HG03378 (cell line): ENCODE results near the gene AOPEP.

ENCODE experiments used
- ATAC-seq: cut with Tn5 transposase; IDR thresholded peaks from one replicate; pipeline ENCODE4 v1.9.1; 2021; ENCODE audit warnings: mild to moderate bottlenecking, moderate library complexity; ENCODE audit not compliant: unreplicated experiment

The AOPEP gene

DNA sequence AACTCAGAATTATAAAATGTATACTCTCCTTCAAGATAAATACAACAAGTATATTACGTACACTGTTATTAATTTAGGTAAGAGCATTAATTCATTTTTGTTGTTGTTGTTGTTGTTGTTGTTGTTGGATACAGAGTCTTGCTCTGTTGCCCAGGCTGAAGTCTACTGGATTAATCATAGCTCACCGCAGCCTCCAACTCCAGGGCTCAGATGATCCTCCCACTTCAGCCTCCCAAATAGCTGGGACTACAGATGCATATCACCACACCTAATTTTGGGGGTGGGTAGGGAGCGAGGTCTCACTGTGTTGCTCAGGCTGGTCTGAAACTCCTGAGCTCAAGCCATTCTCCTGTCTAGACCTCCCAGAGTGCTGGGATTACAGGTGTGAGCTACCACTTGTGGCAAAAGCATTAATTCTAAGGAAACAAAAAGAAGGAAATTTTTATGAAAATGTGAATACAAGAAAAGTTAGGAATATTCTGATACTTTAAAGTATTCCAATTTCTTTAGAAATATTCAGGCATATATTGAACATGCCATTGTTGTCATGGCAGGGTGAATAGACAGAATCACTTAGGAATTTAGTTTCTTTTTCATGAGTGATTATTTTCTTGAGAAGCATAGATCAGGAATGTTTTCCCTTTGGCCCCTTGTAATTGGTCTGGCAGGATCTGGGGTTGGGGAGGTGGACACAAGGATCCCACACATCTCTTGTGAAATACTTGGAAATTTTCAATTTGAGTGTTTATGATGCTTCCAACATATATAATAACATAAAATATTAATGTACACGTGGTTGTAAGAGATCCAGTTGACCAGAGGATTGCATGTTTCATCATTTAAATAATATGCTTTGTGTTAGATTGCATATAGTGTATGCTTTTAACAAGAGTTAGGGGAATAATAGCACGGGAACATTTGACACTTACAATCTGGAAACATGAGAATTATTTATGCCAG lies 327.4 kb downstream of the AOPEP start:
- no peak for ATAC-seq

- ATAC-seq: no peak
These were observed 328.9 kb downstream of the AOPEP start for GRCh38 chr9:95055334-95055850.

DNA sequence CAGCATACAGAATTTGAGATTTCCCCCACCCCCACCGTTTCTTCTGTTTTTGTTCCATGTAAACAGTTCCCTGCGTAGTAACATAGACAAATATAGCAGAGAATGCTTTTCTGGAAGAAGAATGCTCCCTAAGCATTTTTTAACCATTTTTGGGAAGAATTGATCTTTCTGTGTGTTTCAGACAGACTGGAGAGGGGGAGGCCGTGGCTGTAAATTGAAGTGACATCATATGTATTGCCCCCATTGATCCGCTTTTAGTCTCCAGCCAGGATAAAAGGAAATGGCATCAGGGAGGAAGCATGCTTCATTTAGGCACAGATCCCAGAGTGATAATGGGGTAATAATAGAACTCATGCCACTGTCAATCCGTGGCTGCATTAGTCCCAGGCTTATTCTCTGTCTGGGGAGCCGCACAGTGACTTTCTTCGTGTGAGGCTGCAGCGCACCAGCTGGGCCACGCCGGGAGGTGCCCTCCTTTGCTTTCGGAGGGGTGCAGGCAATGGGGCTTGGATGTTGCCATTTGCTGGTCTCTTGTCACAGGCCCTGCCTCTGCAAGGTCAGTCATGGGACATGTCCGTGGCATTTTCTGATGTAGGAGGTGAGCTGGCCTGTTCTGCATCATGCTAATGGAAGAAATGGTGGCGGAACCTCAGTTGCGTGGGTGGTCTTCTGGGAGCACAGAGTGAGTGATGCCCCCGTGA lies 329.5 kb downstream of the AOPEP start:
- ATAC-seq: no peak

- ATAC-seq: no peak
These were observed 330.6 kb downstream of the AOPEP start for GRCh38 chr9:95057101-95057500.

GRCh38 chr9:95058121-95058785 lies 331.8 kb downstream of the AOPEP start:
- no peak for ATAC-seq

GRCh38 chr9:95058795-95059386 lies 332.4 kb downstream of the AOPEP start:
- no peak for ATAC-seq

DNA sequence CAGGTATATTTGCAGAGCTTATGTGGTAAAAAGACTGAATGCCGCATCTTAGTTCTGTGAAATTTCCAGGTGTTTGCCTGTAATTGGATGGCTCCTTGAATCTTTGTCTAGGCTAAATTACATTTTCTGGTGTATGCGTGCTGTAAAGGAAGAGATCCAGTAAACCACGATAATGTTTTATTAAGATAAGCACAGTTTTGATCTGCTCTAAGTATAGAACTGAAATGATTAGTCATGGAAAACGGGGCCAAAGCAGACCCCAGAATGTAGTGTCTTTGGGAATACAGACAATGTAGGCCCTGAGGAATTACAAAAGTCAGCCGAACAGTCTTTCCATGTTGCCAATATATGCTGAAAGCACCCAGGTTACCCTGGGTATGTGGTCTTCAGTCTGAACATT lies 333.7 kb downstream of the AOPEP start:
- ATAC-seq: no peak

GRCh38 chr9:95060916-95061315 lies 334.4 kb downstream of the AOPEP start:
- no peak for ATAC-seq

DNA sequence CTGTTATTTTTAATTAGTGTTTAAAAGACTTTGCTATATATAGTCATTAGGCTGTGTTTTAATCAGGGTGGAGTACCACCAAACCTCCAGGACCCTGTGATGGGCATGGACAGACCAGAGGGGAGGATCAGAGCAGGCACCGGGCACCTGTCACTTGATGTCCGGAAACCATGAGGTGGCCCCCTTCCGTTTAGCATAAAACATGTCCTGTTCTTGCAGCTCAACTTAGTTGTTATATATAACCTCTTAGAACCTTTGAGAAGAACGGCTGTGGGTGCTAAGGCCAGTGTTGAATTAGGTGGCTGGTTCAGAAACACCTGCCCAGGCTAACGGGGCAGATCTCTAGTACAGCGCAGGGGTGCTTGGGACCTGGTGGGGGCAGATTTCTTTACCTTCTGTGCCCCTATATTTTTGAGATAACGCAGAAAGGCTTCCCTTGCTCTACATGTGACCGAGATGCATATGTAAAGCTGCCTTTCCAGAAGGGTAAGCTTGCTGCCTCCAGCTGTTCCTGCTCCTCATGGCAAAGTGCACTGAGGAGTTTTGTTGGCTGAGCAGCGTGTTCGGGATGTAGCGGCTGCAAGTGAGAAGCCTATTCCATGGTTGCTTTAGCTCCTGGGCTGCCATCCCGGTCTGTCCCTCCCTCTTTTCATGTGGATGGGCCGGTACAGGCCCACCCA lies 335.6 kb downstream of the AOPEP start:
- no peak for ATAC-seq

DNA sequence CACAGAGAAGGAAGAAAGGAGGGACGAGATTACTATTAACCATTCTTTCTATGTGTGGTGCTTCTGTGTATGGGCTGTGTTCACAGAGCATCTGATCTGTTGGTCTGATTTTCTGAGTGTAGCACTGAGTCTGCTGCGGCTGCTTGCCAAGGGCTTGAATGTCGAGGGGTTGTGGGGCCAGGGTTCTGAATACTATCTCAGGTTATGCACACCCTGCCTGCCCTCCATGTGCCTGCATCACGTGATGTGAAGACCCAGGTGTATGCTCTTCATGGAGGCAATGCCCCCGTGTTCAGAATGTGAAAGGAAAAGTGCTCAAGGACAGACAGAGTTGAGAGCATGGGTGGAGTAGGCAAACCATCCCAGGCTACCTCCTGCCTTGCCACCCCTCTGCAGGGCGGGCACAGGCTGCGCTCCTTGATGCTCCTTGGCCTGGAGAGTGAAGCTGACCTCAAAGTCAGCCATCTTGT lies 336.1 kb downstream of the AOPEP start:
- ATAC-seq: no peak

GRCh38 chr9:95063300-95063699 lies 336.8 kb downstream of the AOPEP start:
- no peak for ATAC-seq

DNA sequence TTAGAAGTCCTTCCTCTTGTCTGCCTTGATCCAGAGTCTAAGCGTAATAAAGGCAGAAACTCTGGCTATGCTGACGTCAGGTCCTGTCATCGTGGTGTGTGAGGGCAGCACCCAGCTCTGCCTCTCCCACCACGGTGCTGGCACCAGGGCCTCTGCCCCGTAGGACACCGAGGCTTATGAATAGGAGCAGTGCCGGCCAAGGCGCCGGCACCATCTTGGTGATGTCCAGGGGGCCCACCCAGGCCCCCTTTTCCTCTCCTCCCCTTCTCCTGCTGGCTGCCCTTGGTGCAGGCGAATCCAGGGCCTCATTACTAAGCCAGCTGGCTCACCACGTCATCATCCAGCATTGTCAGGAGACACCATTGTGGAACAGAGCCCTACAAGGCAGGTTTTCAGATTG lies 338.7 kb downstream of the AOPEP start:
- ATAC-seq: no peak

GRCh38 chr9:95067057-95067456 lies 340.6 kb downstream of the AOPEP start:
- ATAC-seq: no peak

GRCh38 chr9:95067897-95068296 lies 341.4 kb downstream of the AOPEP start:
- ATAC-seq: no peak

GRCh38 chr9:95070549-95071021 lies 344.1 kb downstream of the AOPEP start:
- no peak for ATAC-seq

DNA sequence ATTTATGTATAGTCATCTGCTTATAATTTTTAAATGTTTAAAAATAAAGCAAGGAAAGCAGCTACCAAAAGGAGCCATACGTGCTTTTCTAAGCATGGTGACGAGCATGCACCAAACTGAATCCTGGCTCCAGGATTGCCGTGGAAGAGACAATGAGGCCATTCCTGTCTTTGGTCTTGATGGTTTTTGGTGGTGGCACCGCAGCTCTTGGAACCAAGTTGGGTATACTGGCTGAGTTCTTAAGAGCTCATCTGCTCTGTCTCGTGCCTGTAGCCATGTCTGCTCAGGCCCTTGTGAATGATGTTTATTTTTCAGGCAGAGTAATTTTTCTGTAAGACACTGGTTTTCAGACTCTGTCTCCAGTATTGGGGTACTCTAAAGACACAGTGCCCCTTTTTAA lies 345.0 kb downstream of the AOPEP start:
- no peak for ATAC-seq

DNA sequence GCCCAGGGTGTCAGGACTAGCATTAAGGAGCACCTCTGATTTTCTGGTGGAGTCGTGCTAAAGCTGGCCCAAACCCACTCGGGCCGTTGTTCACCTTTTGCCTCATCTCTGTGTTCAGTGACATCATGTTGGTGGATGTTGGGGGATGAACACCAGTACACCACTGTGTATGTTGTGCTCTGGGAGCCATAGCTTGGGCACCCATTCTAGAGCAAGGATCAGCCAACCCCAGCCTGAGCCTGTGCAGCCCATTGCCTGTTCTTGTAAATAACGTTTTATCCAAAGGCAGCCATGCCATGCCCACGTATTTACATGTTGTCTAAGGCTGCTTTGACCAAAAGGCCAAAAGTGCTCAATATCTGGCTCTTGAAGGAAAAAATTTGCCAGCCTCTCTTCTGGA lies 345.4 kb downstream of the AOPEP start:
- ATAC-seq: no peak

GRCh38 chr9:95073042-95073607 lies 346.6 kb downstream of the AOPEP start:
- no peak for ATAC-seq

GRCh38 chr9:95073918-95074317 lies 347.4 kb downstream of the AOPEP start:
- no peak for ATAC-seq

DNA sequence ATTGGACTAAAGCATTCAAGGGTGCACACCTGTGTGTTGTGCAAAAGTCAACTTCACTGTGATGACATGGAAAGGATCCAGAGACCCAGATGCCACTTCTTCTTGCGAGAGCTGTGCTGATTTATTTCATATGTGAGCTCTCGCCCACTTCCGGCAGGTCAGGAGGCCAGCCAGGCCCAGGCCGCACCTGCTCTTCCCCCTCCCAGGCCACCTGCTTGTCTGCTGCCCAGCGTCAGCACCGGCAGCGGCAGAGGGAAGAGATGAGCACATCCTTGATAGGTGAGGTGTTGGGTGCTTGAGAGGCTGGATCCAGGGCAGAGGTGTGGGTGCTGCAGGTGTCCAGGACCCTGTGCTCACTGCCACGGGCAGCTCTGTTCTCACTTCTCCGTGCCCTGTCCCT lies 348.1 kb downstream of the AOPEP start:
- no peak for ATAC-seq
